GM19193 (cell line): ENCODE measurements around the gene YPEL2.

Experiments used
- POLR2A ChIP-seq: IDR thresholded peaks from 4 replicates; pipeline ENCODE4 v1.6.1; 2011; ENCODE audit not compliant: insufficient read depth, insufficient read length; ENCODE audit errors: extremely low read depth

Gene YPEL2

DNA sequence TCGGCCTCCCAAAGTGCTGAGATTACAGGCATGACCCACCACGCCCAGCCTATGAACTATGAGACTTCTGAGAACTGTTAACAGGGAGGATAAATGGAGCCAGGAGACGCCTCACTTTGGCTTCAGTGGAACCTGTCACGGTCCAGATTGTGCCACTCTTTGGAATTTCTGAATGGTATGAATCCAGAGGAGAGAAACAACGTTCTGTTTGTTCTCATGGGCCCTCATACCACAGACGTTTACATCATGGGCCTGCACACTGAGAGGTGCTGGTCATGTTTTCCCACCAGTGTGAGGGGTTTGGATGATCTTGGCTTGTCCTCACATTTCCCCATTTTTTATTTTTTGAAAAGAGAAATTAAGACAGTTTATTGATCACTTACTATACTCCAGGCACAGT is 90.3 kb downstream of the YPEL2 start:
- no peak for TF ChIP-seq POLR2A

DNA sequence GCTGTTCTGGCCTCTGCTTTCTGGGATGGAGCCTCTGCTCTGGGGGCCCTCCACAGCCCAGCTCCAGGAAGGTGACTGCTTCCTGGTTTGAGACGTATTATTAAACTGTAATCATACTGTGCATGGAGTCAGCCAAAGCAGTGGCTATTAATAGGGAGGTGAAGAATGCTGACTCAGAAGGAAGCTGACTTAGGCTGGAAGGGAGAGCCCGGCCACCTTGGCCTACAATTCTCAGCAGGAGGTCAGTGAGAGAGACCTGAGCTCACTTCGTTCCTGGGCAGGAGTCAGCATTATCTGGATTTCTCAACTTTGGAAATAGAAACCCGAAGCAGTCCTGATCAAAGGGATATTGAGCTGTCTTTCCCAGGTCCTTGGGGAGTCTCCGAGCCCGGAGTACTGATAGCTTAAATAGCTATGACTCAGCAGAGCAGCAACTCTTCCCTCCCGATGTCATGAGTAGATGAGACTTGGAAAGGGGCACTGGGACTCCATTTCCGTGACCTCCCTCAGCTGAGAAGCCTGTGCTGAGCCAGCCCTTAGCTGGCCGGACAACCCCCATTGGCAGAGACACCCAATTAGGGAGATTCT is 91.8 kb downstream of the YPEL2 start:
- no peak for TF ChIP-seq POLR2A

DNA sequence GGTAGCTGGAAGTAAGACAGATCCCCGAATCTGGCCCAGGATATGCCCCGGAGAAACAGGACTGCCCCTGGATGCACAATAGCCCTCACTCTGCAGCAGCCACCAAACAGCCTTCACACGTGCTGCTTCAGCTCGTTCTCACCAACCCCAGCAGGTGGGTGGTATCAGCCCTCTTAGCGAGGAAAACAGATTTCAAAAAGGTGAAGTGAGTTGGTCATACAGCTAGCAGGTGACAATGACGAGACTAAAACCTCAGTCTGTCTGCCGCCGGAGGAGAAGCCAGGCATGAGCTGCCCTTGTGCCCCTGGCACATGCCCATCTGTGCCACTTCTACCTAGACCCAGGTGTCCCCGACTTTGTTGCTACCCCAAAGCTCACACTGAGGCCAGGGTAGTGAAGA is 92.4 kb downstream of the YPEL2 start:
- TF ChIP-seq POLR2A, result no peak

DNA sequence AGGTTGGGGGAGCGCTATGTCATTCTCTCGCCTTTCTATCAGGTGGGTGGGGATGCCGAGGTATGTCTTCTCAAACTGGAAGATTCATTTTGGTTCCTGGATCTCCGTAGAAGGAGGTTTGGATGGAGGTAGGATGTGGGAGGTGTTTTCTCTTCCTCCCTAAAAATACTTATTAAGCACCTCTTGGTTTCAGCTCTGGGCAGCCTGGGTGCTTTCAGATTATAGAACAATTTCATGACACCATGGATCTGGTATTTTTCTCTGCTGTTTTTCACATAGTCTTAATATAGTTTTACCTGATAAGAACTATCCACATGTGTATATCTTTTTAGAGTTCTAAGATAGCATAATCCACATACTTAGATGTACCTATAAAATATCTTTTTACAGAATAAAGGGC is 92.9 kb downstream of the YPEL2 start:
- no peak for TF ChIP-seq POLR2A

DNA sequence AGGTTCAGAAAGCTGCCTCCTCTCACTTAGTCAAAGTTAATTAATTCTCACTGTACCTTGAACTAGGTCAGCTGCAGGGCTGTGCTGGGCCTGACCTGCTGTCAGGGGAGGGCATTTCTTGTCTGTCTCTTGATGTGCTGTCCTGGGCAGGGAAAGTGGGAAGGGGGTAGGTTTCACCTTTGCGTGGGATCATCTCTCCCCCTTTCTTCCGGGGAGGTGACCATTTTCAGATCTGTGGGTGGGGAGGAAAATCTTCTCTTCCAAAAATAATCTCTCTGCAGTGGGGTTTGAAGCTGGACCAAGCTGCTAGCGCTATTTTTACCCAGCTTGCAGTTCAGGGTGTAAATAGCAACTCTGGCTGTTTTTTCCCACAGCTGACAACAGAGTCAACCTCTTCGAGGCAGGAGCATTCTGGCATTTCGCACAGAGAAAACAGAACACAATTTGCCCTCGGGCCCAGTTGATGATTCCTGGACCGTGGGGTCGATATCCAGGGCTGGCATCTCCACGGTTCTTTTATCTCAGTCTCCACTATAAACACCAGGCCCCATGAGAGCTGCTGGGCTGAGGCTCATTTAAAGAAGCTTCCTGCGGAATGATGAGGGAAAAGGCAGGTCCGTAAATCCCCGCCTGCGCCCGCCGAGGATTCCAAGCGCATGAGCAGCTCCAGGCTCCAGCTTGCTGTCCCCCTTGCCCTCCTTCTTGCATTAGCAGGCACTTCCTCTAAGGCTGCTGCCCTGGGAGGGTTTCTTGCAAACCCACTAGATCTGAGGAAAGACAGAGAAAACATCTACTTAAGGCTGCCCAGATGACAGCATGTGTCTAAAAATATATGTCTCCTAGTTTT is 93.9 kb downstream of the YPEL2 start:
- no peak for TF ChIP-seq POLR2A

DNA sequence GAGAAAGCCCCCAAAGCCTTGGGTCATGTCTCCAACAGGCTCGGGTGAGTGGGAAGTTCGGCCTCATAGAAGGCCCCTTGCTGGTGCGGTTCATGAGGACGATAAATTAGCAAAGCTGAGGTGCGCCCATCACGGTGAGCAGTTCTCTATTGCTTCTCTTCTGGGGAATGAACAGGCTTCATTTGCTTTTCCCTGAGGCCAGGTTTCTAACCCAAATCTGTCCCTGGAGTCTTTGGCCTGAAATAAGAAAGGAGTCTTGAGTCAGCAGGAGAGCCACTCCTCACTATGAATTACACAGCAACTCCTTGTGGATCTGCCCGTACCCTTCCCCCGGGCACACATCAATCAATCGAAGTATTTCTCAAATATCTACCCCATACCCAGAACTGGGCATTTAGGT is 94.6 kb downstream of the YPEL2 start:
- TF ChIP-seq POLR2A, result no peak

DNA sequence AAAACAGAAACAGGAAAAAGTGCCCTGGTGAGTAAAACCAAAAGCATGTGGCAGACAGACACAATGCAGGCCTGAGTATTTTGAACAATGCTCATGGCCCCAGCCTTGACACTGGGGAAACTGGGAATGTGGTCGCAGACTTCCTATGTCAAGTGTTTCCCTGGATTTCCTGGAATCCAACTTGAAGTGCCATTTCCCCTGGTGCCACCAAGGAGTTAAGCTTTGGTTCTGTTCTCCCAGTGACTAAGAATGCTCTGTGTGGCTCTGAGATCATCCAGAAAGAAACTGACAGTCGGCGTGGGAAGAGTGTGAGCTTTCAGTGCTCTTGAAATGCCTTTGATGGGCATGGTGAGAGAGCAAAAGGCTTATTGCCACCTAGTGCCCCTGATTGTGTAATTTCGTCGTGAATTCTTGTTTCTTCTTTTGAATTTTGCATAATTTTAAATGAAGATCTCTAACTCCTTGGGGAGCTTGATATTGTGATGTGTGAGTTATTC is 96.0 kb downstream of the YPEL2 start:
- TF ChIP-seq POLR2A, result no peak

DNA sequence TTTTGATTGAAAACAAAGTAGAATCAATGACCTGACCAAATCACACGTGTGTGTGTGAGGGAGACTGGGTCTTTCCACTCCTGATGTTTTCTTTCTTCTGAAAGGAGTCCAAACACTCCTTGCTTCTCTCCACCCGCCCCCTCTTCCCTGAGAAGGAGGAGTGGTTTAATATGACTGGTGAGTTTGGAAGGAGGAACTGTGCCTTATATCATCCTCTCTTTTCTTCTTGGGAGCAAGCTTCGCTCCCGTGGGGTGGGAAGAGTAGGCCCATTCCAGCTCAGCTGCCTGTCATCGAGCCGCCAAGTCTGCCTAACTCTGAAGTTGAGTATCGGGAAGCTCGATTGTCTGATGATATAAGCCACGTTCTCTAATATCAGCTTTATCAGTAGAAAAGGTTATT is 96.5 kb downstream of the YPEL2 start:
- no peak for TF ChIP-seq POLR2A

DNA sequence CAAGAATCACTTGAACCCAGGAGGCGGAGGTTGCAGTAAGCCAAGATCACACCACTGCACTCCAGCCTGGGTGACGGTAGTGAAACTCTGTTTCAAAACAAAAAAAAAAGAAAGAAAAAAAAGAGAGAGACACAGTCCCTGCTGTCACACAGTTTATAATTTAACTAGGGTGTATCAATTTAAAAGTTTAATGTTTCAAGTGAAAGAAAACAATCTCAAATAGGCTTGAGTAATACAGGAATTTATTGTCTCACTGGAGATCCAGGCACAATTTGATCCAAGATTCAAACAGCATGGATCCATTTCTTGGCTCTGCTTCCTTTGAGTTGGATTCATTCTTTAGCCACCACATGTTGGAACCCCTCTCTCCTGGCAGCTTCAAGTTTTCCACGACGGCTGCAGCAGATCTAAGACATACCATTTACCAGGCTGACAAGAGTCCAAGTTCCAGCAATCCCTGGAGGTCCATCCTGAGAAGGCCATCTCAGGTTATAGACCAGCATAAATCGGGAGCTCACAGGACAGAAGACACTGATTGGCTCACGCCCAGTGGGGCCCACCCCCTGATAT is 97.5 kb downstream of the YPEL2 start:
- no peak for TF ChIP-seq POLR2A

DNA sequence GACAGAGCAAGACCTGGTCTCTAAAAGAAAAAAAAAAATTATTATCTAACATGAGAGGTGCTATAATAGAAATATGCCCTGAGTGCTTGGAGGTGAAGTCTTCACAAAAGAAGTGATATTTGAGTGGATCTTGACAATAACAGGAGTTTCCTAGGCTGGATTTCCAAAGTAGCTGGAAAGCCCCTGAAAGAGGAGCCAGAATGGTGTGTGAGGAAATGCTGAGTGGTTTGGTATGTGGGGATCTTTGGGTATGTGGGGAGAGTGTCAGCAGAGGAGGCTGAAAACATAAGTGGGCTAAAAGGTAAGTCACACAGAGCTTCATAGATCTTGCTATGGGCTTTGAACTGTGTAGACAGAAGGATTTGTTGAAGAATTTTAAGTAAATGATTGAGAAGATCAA is 100.1 kb downstream of the YPEL2 start:
- TF ChIP-seq POLR2A, result no peak

DNA sequence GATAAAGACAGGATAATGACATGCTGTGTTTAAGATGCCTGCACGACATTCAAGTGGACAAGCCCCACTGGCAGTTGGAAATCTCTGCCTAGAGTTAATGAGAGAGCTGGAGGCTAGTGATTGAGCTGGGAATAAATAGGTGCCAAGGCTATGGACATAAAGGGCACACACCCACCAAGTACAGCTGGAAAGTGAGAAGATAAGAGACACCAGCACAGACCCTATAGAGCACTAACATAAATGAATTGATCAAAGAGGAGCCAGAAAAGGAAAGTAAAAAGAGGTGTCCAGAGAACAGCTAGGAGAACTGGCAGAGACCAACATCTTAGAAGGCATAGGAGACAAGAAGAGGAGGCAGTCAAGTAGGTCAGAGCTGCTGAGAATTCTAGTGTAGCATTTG is 101.2 kb downstream of the YPEL2 start:
- TF ChIP-seq POLR2A, result no peak

DNA sequence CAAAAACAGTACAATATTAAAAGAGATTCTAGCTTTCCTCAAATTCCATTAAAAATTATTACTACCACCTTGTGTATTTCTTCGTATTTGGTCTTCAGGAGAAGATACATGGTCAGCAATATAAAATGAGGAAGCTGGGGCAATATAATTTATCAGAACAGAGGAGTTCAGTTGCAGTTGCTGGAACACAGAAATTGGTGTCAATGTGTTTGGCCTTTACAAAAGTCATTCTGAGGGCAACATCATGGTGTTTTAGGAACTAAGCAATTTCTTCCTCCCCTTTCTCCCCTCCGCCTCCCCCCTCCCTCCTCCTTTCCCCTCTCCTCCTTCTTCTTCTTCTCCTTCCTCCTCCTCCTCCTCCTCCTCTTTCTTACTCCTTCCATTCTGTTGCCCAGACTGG is 102.1 kb downstream of the YPEL2 start:
- TF ChIP-seq POLR2A, result no peak

DNA sequence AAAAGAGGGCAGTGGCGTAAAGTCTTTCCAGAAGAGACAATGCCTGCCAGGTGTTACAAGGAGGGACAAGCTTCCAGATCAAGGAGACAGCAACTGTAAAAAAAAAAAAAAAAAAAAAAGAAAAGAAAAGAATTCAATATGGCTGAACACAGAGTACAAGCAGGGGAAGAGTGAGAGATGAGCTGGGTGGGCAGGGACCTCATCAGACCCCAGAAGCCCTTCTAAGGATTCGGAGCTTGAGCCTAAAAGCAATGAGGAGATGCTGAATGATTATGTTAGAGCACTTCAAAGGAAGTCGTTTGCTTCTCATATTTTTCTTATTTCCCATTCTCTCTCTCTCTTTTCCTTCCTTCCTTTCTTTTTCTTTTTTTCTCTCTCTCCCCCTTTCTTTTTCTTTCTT is 103.0 kb downstream of the YPEL2 start:
- no peak for TF ChIP-seq POLR2A

DNA sequence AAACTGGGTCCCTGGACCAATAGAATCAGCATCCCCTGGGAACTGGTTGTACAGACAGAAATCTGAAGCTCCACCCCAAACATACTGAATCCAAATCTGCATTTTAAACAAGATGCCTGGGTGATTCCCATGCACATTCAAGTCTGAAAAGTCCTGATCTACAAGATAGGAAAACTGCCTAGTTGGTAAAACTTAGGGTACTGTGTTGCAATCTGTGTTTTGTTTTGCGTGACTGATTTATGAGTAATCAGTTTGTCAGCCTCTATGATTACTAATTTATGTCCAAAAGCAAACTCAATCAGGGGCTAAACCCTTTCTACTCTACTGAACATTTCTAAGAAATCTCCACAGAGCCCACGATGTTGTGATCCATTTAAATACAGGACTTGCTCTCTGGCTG is 103.8 kb downstream of the YPEL2 start:
- TF ChIP-seq POLR2A, result no peak

DNA sequence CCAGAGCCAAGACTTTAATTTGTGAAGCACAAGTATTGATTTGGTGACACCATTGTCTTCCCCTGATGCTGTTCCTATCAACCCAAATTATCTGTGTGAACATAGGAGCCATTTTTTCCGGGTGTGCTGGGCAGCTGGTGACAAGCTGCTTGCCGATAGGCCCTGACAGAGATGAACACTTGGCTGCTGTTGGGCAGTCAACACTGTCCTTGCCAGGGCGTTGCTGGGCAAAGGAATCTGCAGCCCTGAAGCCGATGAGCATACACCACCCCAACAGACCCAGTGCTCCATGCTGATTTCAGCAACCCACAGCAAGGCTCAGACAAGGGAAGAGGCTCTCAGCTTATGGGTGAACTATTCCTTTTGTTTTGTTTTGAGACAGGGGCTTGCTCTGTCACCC is 105.4 kb downstream of the YPEL2 start:
- TF ChIP-seq POLR2A, result no peak

DNA sequence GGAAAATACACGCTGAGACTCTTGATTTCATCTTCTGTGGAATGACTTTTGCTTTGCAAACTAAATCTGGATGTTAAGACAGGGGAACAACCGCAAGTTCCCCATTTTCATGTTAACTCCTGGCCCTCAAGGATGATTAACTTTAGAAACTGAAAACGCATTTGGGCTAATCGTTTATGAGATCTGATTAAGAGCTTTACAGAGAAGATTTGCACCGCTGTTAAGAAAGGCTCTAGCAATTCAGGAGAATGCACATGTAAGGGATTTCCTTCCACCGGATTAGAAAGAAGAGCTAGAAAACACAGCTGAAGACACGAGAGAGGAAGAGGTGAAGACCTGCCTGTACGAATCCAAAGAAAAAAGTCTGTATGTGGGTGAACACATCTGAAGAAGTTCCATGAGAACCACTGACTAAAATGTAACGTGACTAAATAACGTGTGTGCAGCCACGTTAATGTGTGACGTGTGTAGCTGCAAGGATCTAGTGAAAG is 106.4 kb downstream of the YPEL2 start:
- TF ChIP-seq POLR2A, result no peak
